BE2C (cell line): ENCODE results near the gene DAND5.

ENCODE experiments used
- DNase-seq: peaks from one replicate; pipeline ENCODE4 v3.0.0-alpha.2; 2020
- H3K27me3 ChIP-seq: fragments of 250-450 bp; sonication (Bioruptor Pico); 2 replicates; pipeline ENCODE4 v1.5.1; 2020; ENCODE audit warnings: mild to moderate bottlenecking
- H3K36me3 ChIP-seq: fragments of 250-450 bp; sonication (Bioruptor Pico); 2 replicates; pipeline ENCODE4 v1.5.1; 2020; ENCODE audit warnings: mild to moderate bottlenecking
- H3K4me1 ChIP-seq: fragments of 250-450 bp; sonication (Bioruptor Pico); 2 replicates; pipeline ENCODE4 v1.5.1; 2020
- H3K4me3 ChIP-seq: 2 replicates; pipeline ENCODE4 v1.5.1; 2011; ENCODE audit warnings: low read depth, low read length
- H3K9me3 ChIP-seq: fragments of 250-450 bp; sonication (Bioruptor Pico); 2 replicates; pipeline ENCODE4 v1.5.1; 2020
- CTCF ChIP-seq: IDR thresholded peaks from 2 replicates; pipeline ENCODE4 v1.5.1; 2012; ENCODE audit warnings: mild to moderate bottlenecking, low read depth, low read length

The DAND5 gene

GRCh38 chr19:12994701-12995595, 25.6 kb downstream of the DAND5 start, which contains the start of gene NFIX:
Gene NFIX, plus strand, starts transcription at chr19:12995475. Its CDS starts 363 bp downstream, at chr19:12995838.
- Histone ChIP-seq H3K9me3 (no peaks in the 10 kb centered on the region), H3K27me3 (no peaks in the 10 kb centered on the region), H3K4me3 (peak within 1 kb of the TSS; percentile 70), H3K4me1 (no peaks in the 10 kb centered on the region), H3K36me3 (no peaks in the 10 kb centered on the region)
- no peak for TF ChIP-seq CTCF
- peak; percentile 65 for DNase-seq

- Histone ChIP-seq H3K4me3 (peak overlapping the region; percentile 56), H3K36me3 (no peaks in the 10 kb centered on the region), H3K27me3 (no peaks in the 10 kb centered on the region), H3K9me3 (no peaks in the 10 kb centered on the region), H3K4me1 (no peaks in the 10 kb centered on the region)
- DNase-seq = no peak
- no peak for TF ChIP-seq CTCF
These were observed 26.4 kb downstream of the DAND5 start for GRCh38 chr19:12995596-12996405.

GRCh38 chr19:12996406-12997094, 27.2 kb downstream of the DAND5 start:
- Histone ChIP-seq H3K36me3 (no peaks in the 10 kb centered on the region), H3K4me3 (no peak overlapping the region; the same call in 1 of the 2 replicates), H3K4me1 (no peaks in the 10 kb centered on the region), H3K27me3 (no peaks in the 10 kb centered on the region), H3K9me3 (no peaks in the 10 kb centered on the region)
- DNase-seq = no peak
- no peak for TF ChIP-seq CTCF

- no peaks in the 10 kb centered on the region for H3K27me3 ChIP-seq
- H3K9me3 ChIP-seq = no peaks in the 10 kb centered on the region
- TF ChIP-seq CTCF = no peak
- no peaks in the 10 kb centered on the region for H3K4me1 ChIP-seq
- DNase-seq = no peak
- no peak overlapping the region for H3K4me3 ChIP-seq
- H3K36me3 ChIP-seq = no peaks in the 10 kb centered on the region
These were observed 28.0 kb downstream of the DAND5 start for GRCh38 chr19:12997179-12997966.

GRCh38 chr19:12997967-12998940, 28.9 kb downstream of the DAND5 start:
- DNase-seq = no peak
- no peaks in the 10 kb centered on the region for H3K27me3 ChIP-seq
- no peak for TF ChIP-seq CTCF
- H3K36me3 ChIP-seq = no peaks in the 10 kb centered on the region
- H3K4me3 ChIP-seq = no peak overlapping the region
- H3K9me3 ChIP-seq = no peaks in the 10 kb centered on the region
- no peaks in the 10 kb centered on the region for H3K4me1 ChIP-seq
